CMK (cell line): ENCODE results near the gene FXR2.

Source experiments
- DNase-seq: peaks from one replicate; pipeline ENCODE4 v3.0.0-alpha.2; 2010; ENCODE audit warnings: low read depth

Gene FXR2

GRCh38 chr17:7587420-7588151, 27.1 kb downstream of the FXR2 start:
- no peak for DNase-seq

GRCh38 chr17:7586673-7587419, 27.9 kb downstream of the FXR2 start:
- DNase-seq, result no peak

- peak; percentile 86 for DNase-seq
These were observed 31.2 kb downstream of the FXR2 start, which contains the start of gene MPDU1 for GRCh38 chr17:7583253-7584109. TSS of gene MPDU1 (plus strand) at chr17:7583852. CDS start at chr17:7583863, 11 bp downstream.

GRCh38 chr17:7582396-7583252, 32.1 kb downstream of the FXR2 start:
- DNase-seq, result no peak

GRCh38 chr17:7580604-7581575, 33.8 kb downstream of the FXR2 start:
- DNase-seq, result no peak

GRCh38 chr17:7579834-7580603, 34.7 kb downstream of the FXR2 start:
- DNase-seq, result no peak

GRCh38 chr17:7579001-7579833, 35.5 kb downstream of the FXR2 start, which contains the start of gene CD68:
TSS of gene CD68 (plus strand) at chr17:7579638. CDS start at chr17:7579678, 40 bp downstream.
- no peak for DNase-seq

- DNase-seq, result no peak
These were observed 37.1 kb downstream of the FXR2 start for GRCh38 chr17:7577327-7578199.

GRCh38 chr17:7576432-7576937, 38.2 kb downstream of the FXR2 start:
- no peak for DNase-seq

- DNase-seq, result no peak
These were observed 38.7 kb downstream of the FXR2 start for GRCh38 chr17:7575959-7576358.

- DNase-seq, result no peak
These were observed 39.2 kb downstream of the FXR2 start for GRCh38 chr17:7575481-7575883.

GRCh38 chr17:7574176-7574953, 40.3 kb downstream of the FXR2 start:
- no peak for DNase-seq

- DNase-seq, result peak; percentile 62
These were observed 41.2 kb downstream of the FXR2 start for GRCh38 chr17:7573324-7574080.

- DNase-seq, result peak; percentile 90
These were observed 41.9 kb downstream of the FXR2 start for GRCh38 chr17:7572588-7573323.

- no peak for DNase-seq
These were observed 42.4 kb downstream of the FXR2 start for GRCh38 chr17:7572338-7572587.
